ENCODE measurements around the gene CSRP1.
"Not testable (repeated sequence)": the region's sequence is repeated elsewhere in the genome, so short reads cannot be mapped to it uniquely, and the experiment has no call there.

Gene CSRP1

GRCh38 chr1:201473296-201473695 is 33.6 kb downstream of the CSRP1 start:
- no peak for DNase-seq

- DNase-seq: not testable (repeated sequence)
These were observed 34.6 kb downstream of the CSRP1 start for GRCh38 chr1:201472321-201472720.

GRCh38 chr1:201471772-201472171 is 35.2 kb downstream of the CSRP1 start:
- DNase-seq: no peak

GRCh38 chr1:201470581-201470980 is 36.3 kb downstream of the CSRP1 start:
- no peak for DNase-seq

GRCh38 chr1:201469645-201470074 is 37.3 kb downstream of the CSRP1 start:
- no peak for DNase-seq

- DNase-seq: peak; percentile 60
These were observed 37.9 kb downstream of the CSRP1 start, which contains the start of gene PHLDA3 for GRCh38 chr1:201468844-201469644. Gene PHLDA3, minus strand, starts transcription at chr1:201469188. Its CDS starts 402 bp downstream, at chr1:201468786.

GRCh38 chr1:201468501-201468843 is 38.5 kb downstream of the CSRP1 start:
- no peak for DNase-seq

GRCh38 chr1:201466492-201466891 is 40.4 kb downstream of the CSRP1 start:
- no peak for DNase-seq

- no peak for DNase-seq
These were observed 41.1 kb downstream of the CSRP1 start for GRCh38 chr1:201465698-201466290.

- no peak for DNase-seq
These were observed 43.8 kb downstream of the CSRP1 start for GRCh38 chr1:201463071-201463552.

- no peak for DNase-seq
These were observed 45.1 kb downstream of the CSRP1 start for GRCh38 chr1:201461645-201462441.

- DNase-seq: no peak
These were observed 45.9 kb downstream of the CSRP1 start for GRCh38 chr1:201460814-201461644.

- no peak for DNase-seq
These were observed 47.1 kb downstream of the CSRP1 start for GRCh38 chr1:201459775-201460174.

- no peak for DNase-seq
These were observed 47.9 kb downstream of the CSRP1 start for GRCh38 chr1:201459052-201459451.

- no peak for DNase-seq
These were observed 49.4 kb downstream of the CSRP1 start for GRCh38 chr1:201457508-201457960.

GRCh38 chr1:201456499-201457309 is 50.2 kb downstream of the CSRP1 start:
- no peak for DNase-seq

- no peak for DNase-seq
These were observed 51.8 kb downstream of the CSRP1 start for GRCh38 chr1:201455098-201455497.

- DNase-seq: no peak
These were observed 52.3 kb downstream of the CSRP1 start for GRCh38 chr1:201454608-201455007.

- no peak for DNase-seq
These were observed 54.1 kb downstream of the CSRP1 start for GRCh38 chr1:201452866-201453265.

- no peak for DNase-seq
These were observed 56.1 kb downstream of the CSRP1 start for GRCh38 chr1:201450721-201451291.

GRCh38 chr1:201448990-201449389 is 57.9 kb downstream of the CSRP1 start:
- DNase-seq: no peak
